ENCODE data around the gene CNTNAP2.

CNTNAP2 gene

GRCh38 chr7:147909431-147910148 is 1793.0 kb downstream of the CNTNAP2 start:
- no peak for DNase-seq

GRCh38 chr7:147911201-147911601 is 1794.6 kb downstream of the CNTNAP2 start:
- no peak for DNase-seq

GRCh38 chr7:147912291-147912690 is 1795.7 kb downstream of the CNTNAP2 start:
- no peak for DNase-seq

- no peak for DNase-seq
Observed at GRCh38 chr7:147912946-147913638, 1796.5 kb downstream of the CNTNAP2 start.

GRCh38 chr7:147915781-147916180 is 1799.2 kb downstream of the CNTNAP2 start:
- DNase-seq = no peak

- DNase-seq = no peak
Observed at GRCh38 chr7:147916573-147916972, 1800.0 kb downstream of the CNTNAP2 start.

GRCh38 chr7:147923841-147924240 is 1807.2 kb downstream of the CNTNAP2 start:
- no peak for DNase-seq

- DNase-seq = no peak
Observed at GRCh38 chr7:147937428-147937827, 1820.8 kb downstream of the CNTNAP2 start.

GRCh38 chr7:147941381-147941780 is 1824.8 kb downstream of the CNTNAP2 start:
- DNase-seq = no peak

GRCh38 chr7:147944321-147944720 is 1827.7 kb downstream of the CNTNAP2 start:
- DNase-seq = no peak

GRCh38 chr7:147952918-147953317 is 1836.3 kb downstream of the CNTNAP2 start:
- no peak for DNase-seq

GRCh38 chr7:147968046-147968610 is 1851.5 kb downstream of the CNTNAP2 start:
- no peak for DNase-seq

GRCh38 chr7:147971606-147972110 is 1855.1 kb downstream of the CNTNAP2 start:
- DNase-seq = no peak

GRCh38 chr7:147978201-147978600 is 1861.6 kb downstream of the CNTNAP2 start:
- no peak for DNase-seq

GRCh38 chr7:147978651-147979050 is 1862.0 kb downstream of the CNTNAP2 start:
- DNase-seq = no peak

- DNase-seq = peak in 1 of 5 donors; percentile 72
Observed at GRCh38 chr7:147980826-147981813, 1864.5 kb downstream of the CNTNAP2 start.

GRCh38 chr7:147982307-147982706 is 1865.7 kb downstream of the CNTNAP2 start:
- no peak for DNase-seq

GRCh38 chr7:147984265-147984664 is 1867.7 kb downstream of the CNTNAP2 start:
- DNase-seq = no peak

- DNase-seq = no peak
Observed at GRCh38 chr7:147990079-147990478, 1873.5 kb downstream of the CNTNAP2 start.

- DNase-seq = no peak
Observed at GRCh38 chr7:147990942-147991341, 1874.3 kb downstream of the CNTNAP2 start.

- DNase-seq = no peak
Observed at GRCh38 chr7:147992698-147993097, 1876.1 kb downstream of the CNTNAP2 start.

GRCh38 chr7:147997636-147998035 is 1881.0 kb downstream of the CNTNAP2 start:
- no peak for DNase-seq

- no peak for DNase-seq
Observed at GRCh38 chr7:147999962-148000361, 1883.4 kb downstream of the CNTNAP2 start.
